ENCODE measurements around the gene CGNL1.

Gene CGNL1

GRCh38 chr15:57463360-57463759 lies 87.1 kb downstream of the CGNL1 start:
- no peak for DNase-seq

GRCh38 chr15:57464480-57464879 lies 88.2 kb downstream of the CGNL1 start:
- DNase-seq, result no peak

- no peak for DNase-seq
Observed at GRCh38 chr15:57468486-57468885, 92.2 kb downstream of the CGNL1 start.

GRCh38 chr15:57470543-57470942 lies 94.2 kb downstream of the CGNL1 start:
- no peak for DNase-seq

- DNase-seq, result no peak
Observed at GRCh38 chr15:57472861-57473260, 96.6 kb downstream of the CGNL1 start.

- DNase-seq, result no peak
Observed at GRCh38 chr15:57476533-57476975, 100.2 kb downstream of the CGNL1 start.

- DNase-seq, result no peak
Observed at GRCh38 chr15:57477736-57478522, 101.6 kb downstream of the CGNL1 start.

GRCh38 chr15:57479005-57479404 lies 102.7 kb downstream of the CGNL1 start:
- no peak for DNase-seq

- no peak for DNase-seq
Observed at GRCh38 chr15:57481038-57481705, 104.9 kb downstream of the CGNL1 start.

- no peak for DNase-seq
Observed at GRCh38 chr15:57485869-57486268, 109.6 kb downstream of the CGNL1 start.

- DNase-seq, result no peak
Observed at GRCh38 chr15:57486833-57487232, 110.5 kb downstream of the CGNL1 start.

- DNase-seq, result no peak
Observed at GRCh38 chr15:57489122-57489521, 112.8 kb downstream of the CGNL1 start.

- DNase-seq, result no peak
Observed at GRCh38 chr15:57493351-57493750, 117.0 kb downstream of the CGNL1 start.

- DNase-seq, result no peak
Observed at GRCh38 chr15:57494581-57494980, 118.3 kb downstream of the CGNL1 start.

GRCh38 chr15:57495041-57495440 lies 118.7 kb downstream of the CGNL1 start:
- no peak for DNase-seq

- DNase-seq, result no peak
Observed at GRCh38 chr15:57495554-57496165, 119.4 kb downstream of the CGNL1 start.

- no peak for DNase-seq
Observed at GRCh38 chr15:57496594-57496945, 120.3 kb downstream of the CGNL1 start.

GRCh38 chr15:57496946-57497869 lies 120.9 kb downstream of the CGNL1 start:
- DNase-seq, result no peak

GRCh38 chr15:57500256-57500655 lies 124.0 kb downstream of the CGNL1 start:
- DNase-seq, result no peak

GRCh38 chr15:57500979-57501576 lies 124.8 kb downstream of the CGNL1 start:
- DNase-seq, result no peak

GRCh38 chr15:57502116-57502515 lies 125.8 kb downstream of the CGNL1 start:
- no peak for DNase-seq

GRCh38 chr15:57503051-57503702 lies 126.9 kb downstream of the CGNL1 start:
- DNase-seq, result no peak
